HepG2 (cell line): ENCODE measurements around the gene COX4I2. TPM values are rescaled to one million over a fixed set of nuclear protein-coding genes. Genes with fewer than 3 reads are reported as not detected.
A peak's percentile ranks its signal among the peaks of the same experiment; 100 is the strongest.

Source experiments
- ATAC-seq: fragments of 200-7000 bp; cut with Tn5 transposase; 3 replicates; pipeline ENCODE4 v1.9.1; 2020; ENCODE audit warnings: mild to moderate bottlenecking, moderate library complexity
- BruUV-seq: library from RNA; stranded (reverse); fragments of 400-500 nt; replicated peaks from 2 replicates; lab custom pipeline; 2021; lab: Mats Ljungman, UMichigan
- CTCF ChIA-PET: fragments of 300-600 bp; formaldehyde crosslinking; extraction: SDS; loops from one replicate; lab custom pipeline; 2021; ENCODE audit warnings: low total read pairs, inconsistent platforms, low intra/inter-chr PET ratio; lab: Yijun Ruan, JAX
- POLR2A ChIA-PET: fragments of 350-600 bp; sonication (Branson Sonifier 250); formaldehyde crosslinking; loops from one replicate; lab custom pipeline; 2020; ENCODE audit warnings: antibody characterized with exemption, inconsistent platforms; lab: Yijun Ruan, JAX
- DNase-seq: peaks from one replicate; pipeline ENCODE4 v3.0.0-alpha.2; 2015; ENCODE audit warnings: low spot score
- FAIRE-seq: peaks from 3 replicates; lab custom pipeline; 2011; peaks lifted over from hg19 to GRCh38; lab: Jason Lieb, UNC
- H2AFZ ChIP-seq: one replicate; pipeline ENCODE4 v1.6.1; 2011; ENCODE audit warnings: low read length, inconsistent platforms
- H3K27ac ChIP-seq: fragments of 300-600 bp; 3 replicates; pipeline ENCODE4 v1.8.0; 2011; ENCODE audit warnings: mixed run types, mild to moderate bottlenecking, mixed read lengths, low read length, inconsistent platforms; ENCODE audit not compliant: insufficient read depth; ENCODE audit errors: extremely low read length
- H3K27me3 ChIP-seq, 2 experiments: fragments of 200-600 bp in 1 of 2; 2 replicates in 1 of 2; 3 replicates in 1 of 2; pipeline versions ENCODE4 v1.6.0 to v1.8.0; 2011; ENCODE audit warnings: low read length in 2 of 2, mild to moderate bottlenecking in 2 of 2, moderate library complexity in 2 of 2, inconsistent platforms in 1 of 2; ENCODE audit not compliant: insufficient read depth in 2 of 2, control insufficient read depth in 1 of 2
- H3K36me3 ChIP-seq, 2 experiments: fragments of 200-600 bp in 1 of 2; replicated peaks in 1 of 2; 2 replicates in 1 of 2; 3 replicates in 1 of 2; pipeline versions ENCODE4 v1.5.1 to v1.8.0; 2011; ENCODE audit warnings: low read length in 2 of 2, inconsistent platforms in 1 of 2; ENCODE audit not compliant: insufficient read depth in 2 of 2, control insufficient read depth in 1 of 2
- H3K4me1 ChIP-seq: 2 replicates; pipeline ENCODE4 v1.5.1; 2012; ENCODE audit warnings: low read length, inconsistent platforms; ENCODE audit not compliant: insufficient read depth
- H3K4me2 ChIP-seq: 2 replicates; pipeline ENCODE4 v1.6.0; 2011; ENCODE audit warnings: low read depth, low read length, inconsistent platforms
- H3K4me3 ChIP-seq, 3 experiments: fragments of 200-600 bp in 1 of 3; sonication (generic), shearing (Covaris generic) in 1 of 3; replicated peaks in 1 of 3; 2 replicates each; pipeline ENCODE4 v1.5.1; 2011 to 2016; ENCODE audit warnings: low read length in 3 of 3, inconsistent platforms in 2 of 3, low read depth in 2 of 3, mild to moderate bottlenecking in 2 of 3, control low read depth in 1 of 3, mixed read lengths in 1 of 3; ENCODE audit not compliant: insufficient read depth in 1 of 3
- H3K79me2 ChIP-seq: one replicate; pipeline ENCODE4 v1.6.1; 2011; ENCODE audit warnings: low read length, inconsistent platforms; ENCODE audit not compliant: insufficient read depth
- H3K9ac ChIP-seq: 2 replicates; pipeline ENCODE4 v1.6.0; 2011; ENCODE audit warnings: mild to moderate bottlenecking, low read depth, low read length, inconsistent platforms; ENCODE audit not compliant: insufficient read depth
- H3K9me3 ChIP-seq: 2 replicates; pipeline ENCODE4 v1.5.1; 2012; ENCODE audit warnings: mild to moderate bottlenecking, low read length
- H4K20me1 ChIP-seq: 2 replicates; pipeline ENCODE4 v1.6.0; 2011; ENCODE audit warnings: inconsistent platforms, mild to moderate bottlenecking, low read length, moderate library complexity; ENCODE audit not compliant: insufficient read depth
- BATF2 ChIP-seq: sonication (generic); formaldehyde crosslinking; IDR thresholded peaks from 2 replicates; pipeline ENCODE4 v1.8.0; 2022; ENCODE audit warnings: mild to moderate bottlenecking, missing genetic modification reagents, moderate library complexity
- CEBPB ChIP-seq: IDR thresholded peaks from 2 replicates; pipeline ENCODE4 v1.6.1; 2011; ENCODE audit warnings: low read depth, low read length, improper control_type of control experiment, borderline replicate concordance
- FOSL2 ChIP-seq: sonication (generic); formaldehyde crosslinking; IDR thresholded peaks from 2 replicates; pipeline ENCODE4 v1.4.0; 2020; ENCODE audit warnings: missing genetic modification reagents
- HNF4A ChIP-seq: sonication (generic); formaldehyde crosslinking; IDR thresholded peaks from 2 replicates; pipeline ENCODE4 v1.4.0; 2020; ENCODE audit warnings: missing genetic modification reagents
- RARG ChIP-seq: sonication (generic); formaldehyde crosslinking; IDR thresholded peaks from 2 replicates; pipeline ENCODE4 v1.4.0; 2020; ENCODE audit warnings: low read depth, mild to moderate bottlenecking, missing genetic modification reagents
- ZNF121 ChIP-seq: sonication (generic); formaldehyde crosslinking; IDR thresholded peaks from 2 replicates; pipeline ENCODE4 v1.5.0; 2020; ENCODE audit warnings: mild to moderate bottlenecking, missing genetic modification reagents
- ZNF296 ChIP-seq: sonication (generic); formaldehyde crosslinking; conservative IDR thresholded peaks from 2 replicates; pipeline ENCODE4 v1.5.0; 2020; ENCODE audit warnings: mild to moderate bottlenecking, missing genetic modification reagents
- ZNF362 ChIP-seq: sonication (generic); formaldehyde crosslinking; IDR thresholded peaks from 2 replicates; pipeline ENCODE4 v1.4.0; 2020; ENCODE audit warnings: missing genetic modification reagents, mild to moderate bottlenecking, borderline replicate concordance
- ZNF414 ChIP-seq: sonication (generic); formaldehyde crosslinking; IDR thresholded peaks from 2 replicates; pipeline ENCODE4 v1.5.0; 2020; ENCODE audit warnings: missing genetic modification reagents
- ZNF460 ChIP-seq: sonication (generic); formaldehyde crosslinking; IDR thresholded peaks from 2 replicates; pipeline ENCODE4 v1.5.1; 2020; ENCODE audit warnings: missing genetic modification reagents, mild to moderate bottlenecking, borderline replicate concordance
- ZNF574 ChIP-seq: sonication (generic); formaldehyde crosslinking; IDR thresholded peaks from 2 replicates; pipeline ENCODE4 v1.4.0; 2020; ENCODE audit warnings: missing genetic modification reagents
- ZNF770 ChIP-seq: sonication (generic); formaldehyde crosslinking; IDR thresholded peaks from 2 replicates; pipeline ENCODE4 v1.5.0; 2020; ENCODE audit warnings: mild to moderate bottlenecking, missing genetic modification reagents
- ZNF784 ChIP-seq: sonication (generic); formaldehyde crosslinking; IDR thresholded peaks from 2 replicates; pipeline ENCODE4 v1.5.1; 2020; ENCODE audit warnings: missing genetic modification reagents, mild to moderate bottlenecking, borderline replicate concordance
- WGBS: methylation state at CpG from one replicate; pipeline ENCODE4 v1.1.6; 2017; ENCODE audit warnings: low lambda C conversion rate; 5-methylcytosine and 5-hydroxymethylcytosine counted together
- in situ Hi-C: cut with HindIII; loops from 2 replicates; pipeline ENCODE4 v1.10.0; 2017; ENCODE audit warnings: low pct_unique_long_range_greater_than_20kb; ENCODE audit not compliant: extremely low pct_ligation_motif_present
- intact Hi-C: fragments of 100-400 bp; cut with micrococcal nuclease; formaldehyde crosslinking; loops from one replicate; pipeline ENCODE4 v1.10.0; 2022; ENCODE audit not compliant: unreplicated experiment
- polyA plus RNA-seq, 8 experiments: library from polyadenylated mRNA; depleted of rRNA in 3 of 8; stranded (reverse) in 7 of 8; unstranded in 1 of 8; fragments of >200 nt; fragmentation: Illumina TruSeq in 4 of 8; extraction: Trizol in 4 of 8; gene quantifications; 2 replicates each; pipeline versions ENCODE4 v1.2.1 to v1.2.3, GENCODE V29; 2011 to 2016; ENCODE audit warnings: low read depth in 4 of 8, missing spikeins in 1 of 8, mixed read lengths in 1 of 8; ENCODE audit not compliant: insufficient read depth in 1 of 8
- total RNA-seq, 5 experiments: library from RNA; depleted of rRNA; stranded (reverse); fragments of >200 nt; fragmentation: Illumina TruSeq; extraction: Trizol; gene quantifications; 2 replicates each; pipeline ENCODE4 v1.2.3, GENCODE V29; 2016; ENCODE audit warnings: low read depth in 1 of 5

Gene COX4I2
- total and polyA plus RNA-seq, 2 of the 13 experiments (the other 11 are each of a cell fraction or from before 2014, with no cell fraction given) = 1.1 TPM; not detected in 1

- WGBS = 43% methylated on average over 6 of the region's 6 CpGs
- in situ Hi-C loops (no loop called here), intact Hi-C loops (loop anchor here (10.0 kb wide), 1 partner anchor 103 kb away; the partner anchor contains the start of gene HM13)
- ChIA-PET POLR2A (interaction anchor here (0.9 to 1.4 kb wide), 4 partner anchors 11 to 105 kb away, joined by 3 to 7 read pairs (median 4); partner anchors contain the start of gene BCL2L1), CTCF (no interaction called here)
- DNase-seq = no peak
- ATAC-seq = no peak
- Histone ChIP-seq H3K36me3 (no peaks in the 10 kb centered on the region), H3K79me2 (no peaks in the 10 kb centered on the region), H3K4me3 (no peak overlapping the region), H3K27ac (no peak overlapping the region), H3K9ac (no peak overlapping the region), H3K9me3 (no peaks in the 10 kb centered on the region), H4K20me1 (no peaks in the 10 kb centered on the region), H3K4me2 (no peak overlapping the region), H2AFZ (no peak overlapping the region), H3K27me3 (no peaks in the 10 kb centered on the region), H3K4me1 (peaks cover 57% of the 10 kb centered on the region)
- FAIRE-seq = no peak
- BruUV-seq = no TSS peak
- TF ChIP-seq ZNF362 = peak; percentile 46; the same call in 1 of the 2 replicates
- no peak for TF ChIP-seq ZNF296 (CRISPR knock-in tag)
- TF ChIP-seq CEBPB = peak; percentile 19; the same call in 1 of the 2 replicates
- TF ChIP-seq HNF4A (CRISPR knock-in tag) = peak; percentile 42; the same call in 1 of the 2 replicates
- 0 out of 2 replicates have a peak, but pooled peaks have one; percentile 27 for TF ChIP-seq ZNF574 (CRISPR knock-in tag)
- no peak for TF ChIP-seq RARG (CRISPR knock-in tag)
- peak; percentile 93 for TF ChIP-seq ZNF770 (CRISPR knock-in tag)
- TF ChIP-seq FOSL2 (CRISPR knock-in tag) = peak; percentile 82
- peak; percentile 81; the same call in 1 of the 2 replicates for TF ChIP-seq ZNF460 (CRISPR knock-in tag)
- TF ChIP-seq BATF2 = no peak
- no peak for TF ChIP-seq ZNF784 (CRISPR knock-in tag)
- TF ChIP-seq ZNF414 (CRISPR knock-in tag) = no peak
- TF ChIP-seq ZNF121 (CRISPR knock-in tag) = peak; percentile 19; the same call in 1 of the 2 replicates
These were observed 20.1 kb upstream of the COX4I2 start for GRCh38 chr20:31617432-31618104.
